ENCODE results near the gene CFAP73. TPM values are rescaled to one million over a fixed set of nuclear protein-coding genes. Genes with fewer than 3 reads are reported as not detected.

Gene CFAP73
- total RNA-seq, 3 donors from 2014 or later (not counting 1 experiment from before 2014, with no cell fraction given), result not detected

DNA sequence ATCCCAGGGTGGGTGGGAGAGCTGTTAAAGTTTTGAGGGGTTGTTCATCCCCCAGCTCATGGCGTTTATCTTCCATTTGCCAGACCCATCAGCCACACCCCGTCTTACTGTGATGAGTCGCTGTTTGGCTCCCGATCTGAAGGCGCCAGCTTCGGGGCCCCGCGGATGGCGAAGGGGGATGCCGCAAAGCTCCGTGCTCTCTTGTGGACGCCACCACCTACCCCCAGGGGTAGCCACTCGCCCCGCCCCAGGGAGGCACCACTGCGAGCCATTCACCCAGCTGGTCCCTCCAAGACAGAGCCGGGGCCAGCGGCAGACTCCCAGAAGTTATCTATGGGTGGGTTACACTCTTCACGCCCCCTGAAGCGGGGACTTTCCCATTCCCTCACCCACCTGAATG lies 41.7 kb downstream of the CFAP73 start:
- no peaks in the 10 kb centered on the region for H3K9me3 Mint-ChIP-seq
- H3K4me3 Mint-ChIP-seq, result no peak overlapping the region
- peaks cover 7% of the 10 kb centered on the region for H3K36me3 Mint-ChIP-seq
- whole genome bisulfite sequencing (ENCODE audit: insufficient coverage), result 96% methylated on average over 19 of the region's 19 CpGs
- ATAC-seq, result no peak
- TF ChIP-seq, protein P1, sequence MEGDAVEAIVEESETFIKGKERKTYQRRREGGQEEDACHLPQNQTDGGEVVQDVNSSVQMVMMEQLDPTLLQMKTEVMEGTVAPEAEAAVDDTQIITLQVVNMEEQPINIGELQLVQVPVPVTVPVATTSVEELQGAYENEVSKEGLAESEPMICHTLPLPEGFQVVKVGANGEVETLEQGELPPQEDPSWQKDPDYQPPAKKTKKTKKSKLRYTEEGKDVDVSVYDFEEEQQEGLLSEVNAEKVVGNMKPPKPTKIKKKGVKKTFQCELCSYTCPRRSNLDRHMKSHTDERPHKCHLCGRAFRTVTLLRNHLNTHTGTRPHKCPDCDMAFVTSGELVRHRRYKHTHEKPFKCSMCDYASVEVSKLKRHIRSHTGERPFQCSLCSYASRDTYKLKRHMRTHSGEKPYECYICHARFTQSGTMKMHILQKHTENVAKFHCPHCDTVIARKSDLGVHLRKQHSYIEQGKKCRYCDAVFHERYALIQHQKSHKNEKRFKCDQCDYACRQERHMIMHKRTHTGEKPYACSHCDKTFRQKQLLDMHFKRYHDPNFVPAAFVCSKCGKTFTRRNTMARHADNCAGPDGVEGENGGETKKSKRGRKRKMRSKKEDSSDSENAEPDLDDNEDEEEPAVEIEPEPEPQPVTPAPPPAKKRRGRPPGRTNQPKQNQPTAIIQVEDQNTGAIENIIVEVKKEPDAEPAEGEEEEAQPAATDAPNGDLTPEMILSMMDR (IDR thresholded peaks at IDR 0.05), result no peak
- no peak overlapping the region for H3K27ac Mint-ChIP-seq
- Histone ChIP-seq H3K27ac (ENCODE audit: low read length) (no peak overlapping the region), H3K27me3 (ENCODE audit: control insufficient read depth, insufficient read depth, low read length) (no peaks in the 10 kb centered on the region), H3K36me3 (ENCODE audit: control insufficient read depth, insufficient read depth, low read length) (peaks cover 21% of the 10 kb centered on the region), H3K4me1 (ENCODE audit: control insufficient read depth, insufficient read depth, low read length) (peaks cover 9% of the 10 kb centered on the region), H3K4me3 (ENCODE audit: low read length) (no peak overlapping the region), H3K9me3 (ENCODE audit: control insufficient read depth, insufficient read depth, low read length) (no peaks in the 10 kb centered on the region)
- DNase-seq, result no peak
- intact Hi-C loops (cut with micrococcal nuclease), result loop anchor here (10.0 kb wide), 1 partner anchor 144 kb away; the partner anchor contains the start of gene SLC8B1
- no peaks in the 10 kb centered on the region for H3K27me3 Mint-ChIP-seq (ENCODE audit: low read depth in 2 of 2)
- peaks cover 18 to 19% of the 10 kb centered on the region in 2 donors for H3K4me1 Mint-ChIP-seq

DNA sequence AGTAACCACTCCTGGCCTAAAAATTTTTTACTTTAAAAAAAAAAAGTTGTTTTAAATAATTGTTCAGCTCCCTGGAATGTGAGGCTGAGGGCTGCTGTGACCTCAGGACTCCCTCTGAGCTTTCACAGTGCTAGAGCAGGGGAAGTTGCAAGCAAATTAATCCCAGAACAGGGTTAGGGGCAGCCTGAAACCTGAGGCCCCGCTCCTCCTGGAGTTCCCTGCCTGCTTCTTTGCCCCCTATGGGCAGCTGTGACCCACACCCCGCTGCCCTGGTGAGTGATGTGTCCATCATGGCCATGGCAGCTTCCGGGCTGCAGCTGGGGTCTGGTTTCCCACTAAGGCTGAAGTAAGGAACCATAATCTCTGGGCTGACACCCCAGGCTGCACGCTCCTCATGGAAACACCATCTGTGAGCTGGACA lies 45.5 kb downstream of the CFAP73 start:
- H3K4me1 Mint-ChIP-seq, result no peaks in the 10 kb centered on the region
- DNase-seq (no peak), ATAC-seq (no peak)
- no peak overlapping the region for H3K4me3 Mint-ChIP-seq
- TF ChIP-seq, protein P1 (IDR thresholded peaks at IDR 0.05), result no peak
- H3K27ac Mint-ChIP-seq, result no peak overlapping the region
- Histone ChIP-seq H3K27me3 (ENCODE audit: control insufficient read depth, insufficient read depth, low read length) (no peaks in the 10 kb centered on the region), H3K27ac (ENCODE audit: low read length) (no peak overlapping the region), H3K9me3 (ENCODE audit: control insufficient read depth, insufficient read depth, low read length) (no peaks in the 10 kb centered on the region), H3K4me3 (ENCODE audit: low read length) (no peak overlapping the region), H3K4me1 (ENCODE audit: control insufficient read depth, insufficient read depth, low read length) (peaks cover 7% of the 10 kb centered on the region), H3K36me3 (ENCODE audit: control insufficient read depth, insufficient read depth, low read length) (peaks cover 21% of the 10 kb centered on the region)
- 95% methylated on average over 4 of the region's 4 CpGs for WGBS (ENCODE audit: insufficient coverage)
- H3K36me3 Mint-ChIP-seq, result no peaks in the 10 kb centered on the region
- H3K27me3 Mint-ChIP-seq (ENCODE audit: low read depth in 2 of 2), result no peaks in the 10 kb centered on the region
- no peaks in the 10 kb centered on the region for H3K9me3 Mint-ChIP-seq
- intact Hi-C loops (cut with micrococcal nuclease), result loop anchor here (5.0 to 10.0 kb wide), 2 partner anchors 37 to 140 kb away; partner anchors contain the start of gene SLC8B1

DNA sequence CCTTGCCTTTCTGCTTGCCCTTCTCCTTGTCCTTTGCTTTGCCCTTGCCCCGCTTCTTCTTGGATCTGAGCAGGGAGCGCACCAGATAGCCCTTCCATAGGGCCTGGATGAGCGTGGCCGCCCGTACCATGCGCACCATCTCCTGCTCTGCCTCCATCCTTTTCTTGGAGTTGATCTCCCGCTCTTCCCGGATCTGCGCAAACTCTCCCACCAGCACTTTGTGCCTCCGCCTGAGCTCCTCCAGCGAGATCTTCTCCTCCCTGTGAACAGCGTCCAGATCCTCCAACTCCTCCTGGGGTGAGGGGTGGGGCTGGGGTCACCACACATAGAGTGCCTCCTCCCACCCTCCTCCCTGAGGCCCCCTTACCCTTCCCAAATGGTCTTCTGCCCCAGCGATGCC lies 46.1 kb downstream of the CFAP73 start:
- 99% methylated on average over 10 of the region's 13 CpGs for WGBS (ENCODE audit: insufficient coverage)
- no peaks in the 10 kb centered on the region for H3K27me3 Mint-ChIP-seq (ENCODE audit: low read depth in 2 of 2)

More for the DNA sequence above, 46.1 kb downstream of the CFAP73 start:
- no peak for DNase-seq
- Mint-ChIP-seq H3K27ac (no peak overlapping the region), H3K4me3 (no peak overlapping the region), H3K9me3 (no peaks in the 10 kb centered on the region), H3K36me3 (no peaks in the 10 kb centered on the region), H3K4me1 (no peaks in the 10 kb centered on the region)
- H3K27ac ChIP-seq (ENCODE audit: low read length), result no peak overlapping the region
- peaks cover 19% of the 10 kb centered on the region for H3K36me3 ChIP-seq (ENCODE audit: control insufficient read depth, insufficient read depth, low read length)
- H3K9me3 ChIP-seq (ENCODE audit: control insufficient read depth, insufficient read depth, low read length), result no peaks in the 10 kb centered on the region
- H3K4me3 ChIP-seq (ENCODE audit: low read length), result no peak overlapping the region
- intact Hi-C loops (cut with micrococcal nuclease), result loop anchor here (5.0 to 10.0 kb wide), 2 partner anchors 37 to 139 kb away; partner anchors contain the start of gene SLC8B1
- no peaks in the 10 kb centered on the region for H3K27me3 ChIP-seq (ENCODE audit: control insufficient read depth, insufficient read depth, low read length)
- TF ChIP-seq, protein P1 (IDR thresholded peaks at IDR 0.05), result no peak
- H3K4me1 ChIP-seq (ENCODE audit: control insufficient read depth, insufficient read depth, low read length), result peaks cover 9% of the 10 kb centered on the region
- no peak for ATAC-seq

All from natural killer cell (primary cell).